Brain microvascular endothelial cell (primary cell): ENCODE data around the gene LRRC8E.

ENCODE experiments used
- DNase-seq: peaks from one replicate; pipeline ENCODE4 v3.0.0-alpha.2; 2020
- H3K27ac ChIP-seq: fragments of 250-450 bp; sonication (Bioruptor Pico); 2 replicates; pipeline ENCODE4 v1.5.1; 2020; ENCODE audit warnings: mild to moderate bottlenecking, moderate library complexity
- H3K27me3 ChIP-seq: fragments of 250-450 bp; sonication (Bioruptor Pico); replicated peaks from 2 replicates; pipeline ENCODE4 v1.5.1; 2020; ENCODE audit warnings: mild to moderate bottlenecking
- H3K36me3 ChIP-seq: fragments of 250-450 bp; sonication (Bioruptor Pico); replicated peaks from 2 replicates; pipeline ENCODE4 v1.5.1; 2020; ENCODE audit warnings: mild to moderate bottlenecking
- H3K4me3 ChIP-seq: 2 replicates; pipeline ENCODE4 v1.5.1; 2011; ENCODE audit warnings: low read depth, mild to moderate bottlenecking, control low read depth, low read length, moderate library complexity
- CTCF ChIP-seq: IDR thresholded peaks from 2 replicates; pipeline ENCODE4 v1.5.1; 2011; ENCODE audit warnings: low read depth, mild to moderate bottlenecking, moderate library complexity, low read length, control low read depth, inconsistent platforms; ENCODE audit errors: missing control alignments
- in situ Hi-C: cut with HindIII; loops from 2 replicates; pipeline ENCODE4 v1.10.0; 2017; ENCODE audit warnings: low sequenced_read_pairs, low pct_ligation_motif_present

LRRC8E gene

GRCh38 chr19:7865262-7865911 is 22.9 kb upstream of the LRRC8E start:
- Histone ChIP-seq H3K27me3 (no peaks in the 10 kb centered on the region), H3K4me3 (no peak overlapping the region), H3K27ac (no peak overlapping the region), H3K36me3 (no peaks in the 10 kb centered on the region)
- no peak for TF ChIP-seq CTCF
- in situ Hi-C loops, result no loop called here
- DNase-seq, result no peak

GRCh38 chr19:7866399-7867091 is 21.8 kb upstream of the LRRC8E start:
- TF ChIP-seq CTCF, result no peak
- no peaks in the 10 kb centered on the region for H3K36me3 ChIP-seq
- in situ Hi-C loops, result no loop called here
- no peak for DNase-seq
- no peaks in the 10 kb centered on the region for H3K27me3 ChIP-seq
- H3K4me3 ChIP-seq, result no peak overlapping the region
- no peak overlapping the region for H3K27ac ChIP-seq

- Histone ChIP-seq H3K27me3 (no peaks in the 10 kb centered on the region), H3K4me3 (no peak overlapping the region), H3K27ac (no peak overlapping the region), H3K36me3 (no peaks in the 10 kb centered on the region)
- DNase-seq, result no peak
- in situ Hi-C loops, result no loop called here
- TF ChIP-seq CTCF, result no peak
Observed at GRCh38 chr19:7867092-7867844, 21.0 kb upstream of the LRRC8E start.

- Histone ChIP-seq H3K36me3 (no peaks in the 10 kb centered on the region), H3K27ac (no peak overlapping the region), H3K4me3 (no peak overlapping the region), H3K27me3 (peaks cover 6% of the 10 kb centered on the region)
- no peak for DNase-seq
- in situ Hi-C loops, result no loop called here
- no peak for TF ChIP-seq CTCF
Observed at GRCh38 chr19:7868326-7868670, 20.0 kb upstream of the LRRC8E start.

- DNase-seq, result no peak
- Histone ChIP-seq H3K27ac (no peak overlapping the region), H3K36me3 (no peaks in the 10 kb centered on the region), H3K4me3 (peak overlapping the region; percentile 31), H3K27me3 (peaks cover 12% of the 10 kb centered on the region)
- peak; percentile 43 for TF ChIP-seq CTCF
- in situ Hi-C loops, result no loop called here
Observed at GRCh38 chr19:7868671-7869452, 19.4 kb upstream of the LRRC8E start.
